Brain microvascular endothelial cell (primary cell): Measurements from ENCODE around the gene C12orf43.
A peak's percentile ranks its signal among the peaks of the same experiment; 100 is the strongest.

Source experiments
- DNase-seq: peaks from one replicate; pipeline ENCODE4 v3.0.0-alpha.2; 2020
- H3K27ac ChIP-seq: fragments of 250-450 bp; sonication (Bioruptor Pico); 2 replicates; pipeline ENCODE4 v1.5.1; 2020; ENCODE audit warnings: mild to moderate bottlenecking, moderate library complexity
- H3K27me3 ChIP-seq: fragments of 250-450 bp; sonication (Bioruptor Pico); replicated peaks from 2 replicates; pipeline ENCODE4 v1.5.1; 2020; ENCODE audit warnings: mild to moderate bottlenecking
- H3K36me3 ChIP-seq: fragments of 250-450 bp; sonication (Bioruptor Pico); replicated peaks from 2 replicates; pipeline ENCODE4 v1.5.1; 2020; ENCODE audit warnings: mild to moderate bottlenecking
- H3K4me3 ChIP-seq: 2 replicates; pipeline ENCODE4 v1.5.1; 2011; ENCODE audit warnings: low read depth, mild to moderate bottlenecking, control low read depth, low read length, moderate library complexity
- CTCF ChIP-seq: IDR thresholded peaks from 2 replicates; pipeline ENCODE4 v1.5.1; 2011; ENCODE audit warnings: low read depth, mild to moderate bottlenecking, moderate library complexity, low read length, control low read depth, inconsistent platforms; ENCODE audit errors: missing control alignments
- in situ Hi-C: cut with HindIII; loops from 2 replicates; pipeline ENCODE4 v1.10.0; 2017; ENCODE audit warnings: low sequenced_read_pairs, low pct_ligation_motif_present

C12orf43 gene

GRCh38 chr12:121013715-121014114 lies 2.6 kb downstream of the C12orf43 start:
- in situ Hi-C loops, result no loop called here
- Histone ChIP-seq H3K4me3 (no peak overlapping the region), H3K36me3 (peaks cover 13% of the 10 kb centered on the region), H3K27ac (no peak overlapping the region), H3K27me3 (no peaks in the 10 kb centered on the region)
- no peak for DNase-seq
- no peak for TF ChIP-seq CTCF

- H3K27me3 ChIP-seq, result no peaks in the 10 kb centered on the region
- H3K36me3 ChIP-seq, result peaks cover 23% of the 10 kb centered on the region
- in situ Hi-C loops, result no loop called here
- no peak overlapping the region for H3K27ac ChIP-seq
- TF ChIP-seq CTCF, result no peak
- no peak for DNase-seq
- H3K4me3 ChIP-seq, result no peak overlapping the region
These were observed 4.5 kb downstream of the C12orf43 start for GRCh38 chr12:121011820-121012219.

- H3K4me3 ChIP-seq, result no peak overlapping the region
- no peak overlapping the region for H3K27ac ChIP-seq
- TF ChIP-seq CTCF, result no peak
- no peaks in the 10 kb centered on the region for H3K27me3 ChIP-seq
- in situ Hi-C loops, result no loop called here
- DNase-seq, result no peak
- H3K36me3 ChIP-seq, result peaks cover 23% of the 10 kb centered on the region
These were observed 5.4 kb downstream of the C12orf43 start for GRCh38 chr12:121010860-121011259.

GRCh38 chr12:121009741-121010140 lies 6.5 kb downstream of the C12orf43 start:
- Histone ChIP-seq H3K4me3 (no peak overlapping the region), H3K27ac (no peak overlapping the region), H3K27me3 (no peaks in the 10 kb centered on the region), H3K36me3 (peaks cover 24% of the 10 kb centered on the region)
- peak; percentile 67 for TF ChIP-seq CTCF
- DNase-seq, result peak; percentile 53
- in situ Hi-C loops, result no loop called here

- Histone ChIP-seq H3K27me3 (no peaks in the 10 kb centered on the region), H3K27ac (no peak overlapping the region), H3K4me3 (no peak overlapping the region), H3K36me3 (peaks cover 36% of the 10 kb centered on the region)
- in situ Hi-C loops, result no loop called here
- TF ChIP-seq CTCF, result no peak
- no peak for DNase-seq
These were observed 7.8 kb downstream of the C12orf43 start for GRCh38 chr12:121008347-121009098.

GRCh38 chr12:121005346-121005815 lies 10.9 kb downstream of the C12orf43 start:
- in situ Hi-C loops, result no loop called here
- TF ChIP-seq CTCF, result peak; percentile 86
- H3K27ac ChIP-seq, result no peak overlapping the region
- peaks cover 36% of the 10 kb centered on the region for H3K36me3 ChIP-seq
- no peaks in the 10 kb centered on the region for H3K27me3 ChIP-seq
- no peak overlapping the region for H3K4me3 ChIP-seq
- DNase-seq, result peak; percentile 52
